ENCODE measurements around the gene FCMR.

Gene FCMR

GRCh38 chr1:206895325-206895724 is 26.4 kb downstream of the FCMR start:
- no peak for TF ChIP-seq CTCF (IDR thresholded peaks at IDR 0.05; ENCODE audit: unreplicated experiment in 3 of 3)
- peaks cover 11% of the 10 kb centered on the region for H3K27me3 Mint-ChIP-seq (ENCODE audit: low read depth)
- H3K4me1 Mint-ChIP-seq = peaks cover 25% of the 10 kb centered on the region
- H3K36me3 Mint-ChIP-seq (ENCODE audit: low read depth) = no peaks in the 10 kb centered on the region
- peak overlapping the region in 2 of 3 experiments; percentile 7 to 35 for H3K27ac Mint-ChIP-seq
- H3K4me3 Mint-ChIP-seq = no peak overlapping the region
- H3K9me3 Mint-ChIP-seq = no peaks in the 10 kb centered on the region

- Mint-ChIP-seq H3K36me3 (ENCODE audit: low read depth) (no peaks in the 10 kb centered on the region), H3K4me1 (peaks cover 25% of the 10 kb centered on the region), H3K4me3 (no peak overlapping the region), H3K27ac (no peak overlapping the region), H3K9me3 (no peaks in the 10 kb centered on the region), H3K27me3 (ENCODE audit: low read depth) (peaks cover 2% of the 10 kb centered on the region)
- TF ChIP-seq CTCF (IDR thresholded peaks at IDR 0.05; ENCODE audit: unreplicated experiment in 3 of 3) = no peak
These were observed 28.4 kb downstream of the FCMR start for GRCh38 chr1:206893380-206893779.

- Mint-ChIP-seq H3K27me3 (ENCODE audit: low read depth) (peaks cover 5% of the 10 kb centered on the region), H3K27ac (no peak overlapping the region), H3K4me1 (peaks cover 25% of the 10 kb centered on the region), H3K36me3 (ENCODE audit: low read depth) (no peaks in the 10 kb centered on the region), H3K9me3 (no peaks in the 10 kb centered on the region), H3K4me3 (no peak overlapping the region)
- TF ChIP-seq CTCF (IDR thresholded peaks at IDR 0.05; ENCODE audit: unreplicated experiment in 3 of 3) = no peak
These were observed 29.3 kb downstream of the FCMR start for GRCh38 chr1:206892351-206892984.

- TF ChIP-seq CTCF (IDR thresholded peaks at IDR 0.05; ENCODE audit: unreplicated experiment in 3 of 3) = no peak
- Mint-ChIP-seq H3K36me3 (ENCODE audit: low read depth) (no peaks in the 10 kb centered on the region), H3K27ac (no peak overlapping the region), H3K27me3 (ENCODE audit: low read depth) (peaks cover 5% of the 10 kb centered on the region), H3K9me3 (no peaks in the 10 kb centered on the region), H3K4me3 (no peak overlapping the region), H3K4me1 (peaks cover 23% of the 10 kb centered on the region)
These were observed 30.3 kb downstream of the FCMR start for GRCh38 chr1:206891412-206891811.

GRCh38 chr1:206890125-206891060 is 31.3 kb downstream of the FCMR start:
- no peak overlapping the region for H3K27ac Mint-ChIP-seq
- H3K27me3 Mint-ChIP-seq (ENCODE audit: low read depth) = peaks cover 5% of the 10 kb centered on the region
- H3K4me1 Mint-ChIP-seq = peaks cover 13% of the 10 kb centered on the region
- H3K9me3 Mint-ChIP-seq = no peaks in the 10 kb centered on the region
- TF ChIP-seq CTCF (IDR thresholded peaks at IDR 0.05; ENCODE audit: unreplicated experiment in 3 of 3) = no peak
- H3K36me3 Mint-ChIP-seq (ENCODE audit: low read depth) = no peaks in the 10 kb centered on the region
- H3K4me3 Mint-ChIP-seq = no peak overlapping the region
